DMS 273 treated with DMSO at 0.1 percent for 48 hours (cell line): ENCODE measurements around the gene NRDC.
"Not testable (repeated sequence)": the region's sequence is repeated elsewhere in the genome, so short reads cannot be mapped to it uniquely, and the experiment has no call there.

Experiments
- DNase-seq: peaks from one replicate; lab custom pipeline; 2025; lab: John Stamatoyannopoulos, UW

NRDC gene

DNA sequence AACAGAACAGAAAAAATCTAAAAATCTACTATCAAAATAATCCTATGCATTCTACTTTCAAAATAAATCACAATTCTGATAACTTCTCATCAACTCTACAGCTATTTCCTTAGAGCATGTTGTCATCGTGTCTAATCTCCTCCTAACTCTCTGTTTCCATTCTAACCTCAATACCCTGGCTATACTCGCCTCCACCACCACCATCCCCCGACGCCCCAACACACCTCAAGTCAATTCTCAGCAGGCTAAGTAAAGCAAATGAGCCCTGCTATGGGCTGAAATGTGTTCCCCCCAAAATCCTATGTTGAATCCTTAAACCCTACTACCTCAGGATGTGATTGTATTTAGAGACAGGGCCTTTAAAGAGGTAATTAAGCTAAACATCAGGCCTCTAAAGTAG is 34.6 kb downstream of the NRDC start:
- no peak for DNase-seq

GRCh38 chr1:51842261-51842660 is 36.3 kb downstream of the NRDC start:
- no peak for DNase-seq

DNA sequence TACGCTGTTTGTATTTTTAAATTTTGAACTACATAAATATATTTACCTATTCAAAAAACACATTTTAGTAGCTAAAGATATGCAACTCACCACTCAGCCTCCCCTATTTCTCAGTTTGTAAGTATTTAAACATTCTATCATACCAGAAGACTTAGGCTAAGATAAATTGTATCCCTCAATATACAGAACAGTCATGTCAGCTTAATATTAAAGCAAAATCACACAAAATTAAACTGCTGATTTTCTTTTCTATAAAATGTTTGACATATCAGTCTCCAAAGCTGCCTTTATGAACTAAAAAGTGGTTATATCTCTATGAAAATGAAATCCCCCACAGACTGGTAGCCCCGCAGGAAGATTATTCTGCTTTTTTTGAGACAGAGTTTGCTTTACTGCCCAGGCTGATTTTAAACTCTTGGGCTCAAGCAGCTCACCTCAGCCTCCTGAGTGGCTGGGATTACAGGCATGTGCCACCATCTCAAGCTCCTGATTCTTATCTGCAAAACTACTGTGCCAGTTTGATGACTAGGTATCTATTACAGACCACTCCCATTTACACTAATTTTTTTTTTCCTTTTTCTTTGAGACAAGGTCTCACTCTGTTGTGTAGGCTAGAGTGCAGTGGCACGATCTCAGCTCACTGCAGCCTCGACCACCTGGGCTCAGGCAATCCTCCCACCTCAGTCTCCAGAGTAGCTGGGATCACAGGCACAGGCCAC is 37.6 kb downstream of the NRDC start:
- DNase-seq: no peak

- no peak for DNase-seq
Measured at GRCh38 chr1:51840182-51840581, 38.3 kb downstream of the NRDC start.

DNA sequence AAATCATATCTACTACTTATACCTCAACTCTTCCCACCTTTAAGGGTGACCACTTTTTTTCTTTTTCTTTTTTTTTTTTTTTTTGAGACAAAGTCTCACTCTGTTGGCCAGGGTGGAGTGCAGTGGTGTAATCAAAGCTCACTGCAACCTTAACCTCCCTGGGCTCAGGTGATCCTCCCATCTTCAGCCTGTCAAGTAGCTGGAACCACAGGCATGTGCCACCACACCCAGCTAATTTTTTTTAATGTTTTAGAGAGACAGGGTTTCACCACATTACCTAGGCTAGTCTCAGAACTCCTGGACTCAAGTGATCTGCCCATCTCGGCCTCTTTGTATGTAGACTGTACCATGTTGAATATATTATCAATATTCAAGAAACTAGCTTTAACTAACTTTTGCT is 39.4 kb downstream of the NRDC start:
- no peak for DNase-seq

- DNase-seq: no peak
Measured at GRCh38 chr1:51837243-51837642, 41.3 kb downstream of the NRDC start.

GRCh38 chr1:51833700-51834099 is 44.8 kb downstream of the NRDC start:
- no peak for DNase-seq

DNA sequence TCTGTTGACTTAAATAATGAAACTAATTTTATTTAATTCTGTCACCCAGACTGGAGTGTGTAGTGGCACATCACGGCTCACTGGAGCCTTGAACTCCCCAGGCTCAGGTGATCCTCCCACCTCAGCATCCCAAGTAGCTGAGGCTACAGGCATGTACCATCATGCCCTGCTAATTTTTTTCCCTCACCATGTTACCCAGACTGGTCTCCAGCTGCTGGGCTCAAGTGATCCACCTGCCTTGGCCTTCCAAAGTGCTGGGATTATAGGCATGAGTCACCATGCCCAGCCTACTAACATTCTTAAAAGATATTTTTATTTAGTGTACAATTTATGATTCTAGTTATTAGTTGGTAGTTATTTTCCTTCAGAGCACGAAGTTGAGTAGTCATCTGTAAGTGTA is 49.5 kb downstream of the NRDC start:
- no peak for DNase-seq

DNA sequence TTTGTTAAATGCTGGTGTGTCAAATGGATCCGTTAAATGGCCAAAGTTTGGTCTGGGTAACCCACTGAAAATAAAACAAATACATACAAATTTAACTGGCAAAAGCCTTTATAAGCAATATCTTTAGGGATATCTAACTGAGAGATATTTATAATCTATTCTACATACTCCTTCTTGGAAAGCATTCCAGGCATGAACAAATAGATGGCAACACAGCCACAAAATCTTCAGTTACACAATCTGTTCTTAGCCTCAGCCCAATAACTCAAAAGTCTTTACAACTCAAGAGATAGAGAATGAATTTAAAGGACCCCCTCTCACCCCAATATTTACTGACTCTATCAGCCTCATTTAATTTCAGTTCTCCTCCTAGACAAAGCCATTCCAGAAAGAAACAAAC is 58.7 kb downstream of the NRDC start:
- DNase-seq: no peak

GRCh38 chr1:51819021-51819420 is 59.5 kb downstream of the NRDC start:
- not testable (repeated sequence) for DNase-seq

GRCh38 chr1:51818487-51818886 is 60.0 kb downstream of the NRDC start:
- no peak for DNase-seq

- DNase-seq: no peak
Measured at GRCh38 chr1:51814513-51814912, 64.0 kb downstream of the NRDC start.

DNA sequence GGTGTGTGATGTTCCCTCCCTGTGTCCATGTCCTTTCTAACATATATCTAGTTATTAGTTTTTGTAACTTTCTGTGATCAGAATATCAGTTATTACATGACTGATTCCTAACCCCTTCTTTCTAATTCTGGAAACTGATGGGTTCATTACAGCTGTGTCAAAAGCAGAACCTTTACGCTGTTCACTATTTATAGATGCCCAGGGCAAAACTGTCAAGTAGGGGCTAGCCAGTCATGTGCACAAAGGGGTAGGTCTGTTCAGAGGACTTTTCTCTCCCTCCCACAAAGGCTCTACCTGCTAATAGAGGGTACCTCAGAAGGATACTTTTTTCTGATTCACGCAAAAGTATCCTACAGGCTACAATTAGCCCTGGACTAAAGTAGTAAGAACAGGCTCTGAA is 79.2 kb downstream of the NRDC start:
- no peak for DNase-seq

GRCh38 chr1:51794868-51795267 is 83.7 kb downstream of the NRDC start:
- DNase-seq: no peak

GRCh38 chr1:51794260-51794659 is 84.3 kb downstream of the NRDC start:
- no peak for DNase-seq

DNA sequence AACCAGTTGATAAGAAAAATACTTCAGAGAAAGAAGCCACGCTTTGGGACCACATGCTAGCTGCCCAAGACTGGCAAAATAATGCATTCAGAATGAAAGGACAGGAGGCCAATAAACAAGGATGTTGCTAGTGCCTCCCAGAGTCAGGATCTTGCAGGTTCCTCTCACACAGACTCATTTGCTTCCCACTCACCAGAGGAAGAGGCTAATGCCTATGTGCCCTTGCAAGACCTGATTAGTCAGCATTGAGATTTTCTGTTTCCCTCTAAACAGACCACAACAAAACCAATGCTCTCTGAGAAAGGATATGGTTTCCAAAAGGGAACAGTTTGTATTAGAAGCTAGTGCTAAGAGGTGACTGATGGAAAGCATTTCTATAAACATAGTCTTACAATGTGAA is 85.7 kb downstream of the NRDC start:
- no peak for DNase-seq

- DNase-seq: no peak
Measured at GRCh38 chr1:51791888-51792287, 86.6 kb downstream of the NRDC start.

GRCh38 chr1:51790385-51790784 is 88.1 kb downstream of the NRDC start:
- no peak for DNase-seq

DNA sequence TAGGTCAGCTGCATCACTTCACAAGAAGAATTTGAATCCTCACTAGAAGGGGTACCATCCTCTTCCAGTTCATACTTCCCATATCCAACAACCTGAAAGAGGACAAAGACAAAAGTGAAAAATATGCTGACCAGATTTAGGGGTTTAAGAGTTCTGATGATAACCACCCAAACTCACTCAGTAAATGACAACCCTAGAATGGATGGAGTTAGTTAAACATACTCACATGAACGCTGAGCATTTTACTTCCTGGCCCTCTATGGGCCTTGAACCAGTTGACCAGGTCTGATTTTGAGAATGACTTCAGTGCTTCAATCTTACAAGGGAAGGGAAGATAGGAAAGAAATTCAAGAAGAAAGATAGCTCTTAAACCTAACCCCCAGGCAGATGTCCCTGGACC is 89.2 kb downstream of the NRDC start:
- DNase-seq: no peak

DNA sequence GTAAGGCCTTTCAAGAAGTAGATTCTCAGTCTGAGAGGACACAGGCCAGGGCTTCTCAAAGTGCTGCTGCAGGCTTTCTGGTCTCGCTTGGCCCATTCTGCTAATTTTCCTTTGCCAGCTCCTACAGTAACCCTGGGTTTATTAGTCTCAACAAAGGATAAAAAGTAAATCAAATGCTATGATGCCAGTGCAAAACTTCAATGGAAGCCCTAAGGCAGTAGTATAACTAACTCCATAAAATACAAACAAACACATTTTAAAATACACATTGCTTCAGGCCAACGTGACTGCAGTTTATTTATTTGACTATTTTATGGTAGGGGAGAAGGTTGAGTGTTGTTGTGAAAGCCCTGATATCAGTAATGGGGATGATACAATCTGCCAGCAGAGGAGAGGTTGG is 89.6 kb downstream of the NRDC start:
- DNase-seq: no peak

GRCh38 chr1:51784997-51785421 is 93.5 kb downstream of the NRDC start:
- DNase-seq: no peak

- DNase-seq: no peak
Measured at GRCh38 chr1:51780927-51781326, 97.6 kb downstream of the NRDC start.

GRCh38 chr1:51776408-51776807 is 102.1 kb downstream of the NRDC start:
- DNase-seq: no peak

DNA sequence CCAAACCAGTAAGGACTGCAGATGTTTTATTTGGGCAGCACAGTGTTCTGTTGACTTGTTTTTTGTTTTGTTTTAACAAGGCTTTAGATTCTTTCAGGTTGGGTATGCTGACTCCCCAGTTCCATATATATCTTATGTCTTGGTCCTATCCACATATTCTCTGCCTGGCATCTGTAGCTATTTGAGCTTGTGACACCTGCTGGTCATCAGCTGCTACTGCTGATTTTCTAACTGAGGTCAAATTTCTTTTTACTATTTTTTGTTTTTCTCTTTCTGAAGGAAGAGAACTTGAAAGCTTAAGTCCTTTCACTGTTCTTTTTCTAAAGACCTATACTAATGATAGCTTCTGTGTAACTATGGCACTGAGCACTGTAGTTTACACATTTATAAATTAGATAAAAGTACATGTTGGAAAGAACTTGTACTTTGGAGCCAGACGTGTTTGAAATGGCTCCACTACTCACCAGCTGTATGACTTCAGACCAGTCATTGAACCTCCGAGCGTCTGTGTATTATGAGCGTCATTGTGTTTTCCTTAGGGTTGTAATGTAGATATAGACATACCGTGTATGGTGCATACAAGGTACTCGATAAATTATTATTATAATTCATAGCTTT is 109.4 kb downstream of the NRDC start:
- DNase-seq: peak; percentile 17
